SU-DHL-6 (cell line): ENCODE results near the gene SOX15.

Experiments
- H2AFZ ChIP-seq: fragments of 200-600 bp; sonication (generic); 2 replicates; pipeline ENCODE4 v1.6.1; 2014; ENCODE audit warnings: low read depth, mild to moderate bottlenecking, moderate library complexity, mixed read lengths, antibody characterized with exemption, low read length; ENCODE audit not compliant: severe bottlenecking
- H3F3A ChIP-seq: fragments of 200-600 bp; shearing (Covaris generic); 2 replicates; pipeline ENCODE4 v1.6.0; 2016; ENCODE audit warnings: antibody characterized with exemption, mild to moderate bottlenecking; ENCODE audit not compliant: insufficient read depth
- H3K27ac ChIP-seq: fragments of 200-600 bp; sonication (generic); 2 replicates; pipeline ENCODE4 v1.5.1; 2016; ENCODE audit warnings: low read depth, mild to moderate bottlenecking, low read length, moderate library complexity, mixed read lengths
- H3K27me3 ChIP-seq: fragments of 200-600 bp; sonication (generic), shearing (Covaris generic); 2 replicates; pipeline ENCODE4 v1.6.0; 2014; ENCODE audit warnings: mild to moderate bottlenecking, low read length
- H3K36me3 ChIP-seq: fragments of 200-600 bp; sonication (generic); 2 replicates; pipeline ENCODE4 v1.6.1; 2014; ENCODE audit warnings: mild to moderate bottlenecking, low read length, mixed read lengths
- H3K4me2 ChIP-seq: fragments of 300-600, 200-600 bp; shearing (Covaris generic), sonication (generic); 2 replicates; pipeline ENCODE4 v1.6.0; 2014; ENCODE audit warnings: low read length, low read depth, mild to moderate bottlenecking; ENCODE audit not compliant: poor library complexity, severe bottlenecking
- H3K4me3 ChIP-seq: fragments of 200-600 bp; sonication (generic); 2 replicates; pipeline ENCODE4 v1.5.1; 2014; ENCODE audit warnings: antibody characterized with exemption, low read length, mild to moderate bottlenecking, mixed read lengths; ENCODE audit not compliant: insufficient read depth, poor library complexity, severe bottlenecking
- H3K79me2 ChIP-seq: fragments of 200-600 bp; sonication (generic); 2 replicates; pipeline ENCODE4 v1.6.1; 2014; ENCODE audit warnings: mild to moderate bottlenecking, low read length, moderate library complexity; ENCODE audit not compliant: insufficient read depth
- H3K9ac ChIP-seq: fragments of 200-600 bp; sonication (generic); 2 replicates; pipeline ENCODE4 v1.7.0; 2014; ENCODE audit warnings: mild to moderate bottlenecking, low read length
- H3K9me2 ChIP-seq: fragments of 200-600 bp; sonication (generic); replicated peaks from 2 replicates; pipeline ENCODE4 v1.6.1; 2014; ENCODE audit warnings: low read length; ENCODE audit not compliant: insufficient read depth
- H3K9me3 ChIP-seq: fragments of 200-600 bp; sonication (generic); 2 replicates; pipeline ENCODE4 v1.6.1; 2014; ENCODE audit warnings: low read length, mixed read lengths; ENCODE audit not compliant: insufficient read depth
- H4K20me1 ChIP-seq: fragments of 200-600 bp; sonication (generic); 2 replicates; pipeline ENCODE4 v1.6.1; 2014; ENCODE audit warnings: low read depth, mild to moderate bottlenecking, antibody characterized with exemption, low read length, moderate library complexity, mixed read lengths
- CTCF ChIP-seq: fragments of 200-600 bp; sonication (generic); IDR thresholded peaks from one replicate; pipeline ENCODE4 v1.5.1; 2017; ENCODE audit warnings: antibody characterized with exemption, mild to moderate bottlenecking, low read length, moderate library complexity; ENCODE audit not compliant: insufficient read depth, poor library complexity, severe bottlenecking
- EZH2phosphoT487 ChIP-seq: fragments of 200-600 bp; sonication (generic), shearing (Covaris generic); conservative IDR thresholded peaks from 2 replicates; pipeline ENCODE4 v1.6.1; 2018; ENCODE audit warnings: mild to moderate bottlenecking, antibody characterized with exemption, low read length, moderate library complexity, mixed read lengths

The SOX15 gene

GRCh38 chr17:7577327-7578199, 12.3 kb downstream of the SOX15 start:
- TF ChIP-seq CTCF (no peak), EZH2phosphoT487 (no peak)
- Histone ChIP-seq H3K27me3 (no peaks in the 10 kb centered on the region), H3K36me3 (peaks cover 38% of the 10 kb centered on the region), H3K4me2 (no peak overlapping the region), H3K9me2 (no peaks in the 10 kb centered on the region), H3K79me2 (peaks cover 37% of the 10 kb centered on the region), H4K20me1 (peaks cover 32% of the 10 kb centered on the region), H3K4me3 (no peak overlapping the region), H3K9me3 (no peaks in the 10 kb centered on the region), H3K9ac (no peak overlapping the region), H2AFZ (no peak overlapping the region), H3F3A (peaks cover 84% of the 10 kb centered on the region), H3K27ac (no peak overlapping the region)

- Histone ChIP-seq H4K20me1 (peaks cover 32% of the 10 kb centered on the region), H3K9me2 (no peaks in the 10 kb centered on the region), H3K4me3 (no peak overlapping the region), H2AFZ (no peak overlapping the region), H3K4me2 (no peak overlapping the region), H3K9me3 (no peaks in the 10 kb centered on the region), H3K27ac (no peak overlapping the region), H3K79me2 (peaks cover 35% of the 10 kb centered on the region), H3K27me3 (no peaks in the 10 kb centered on the region), H3K9ac (no peak overlapping the region), H3K36me3 (peaks cover 38% of the 10 kb centered on the region), H3F3A (peaks cover 85% of the 10 kb centered on the region)
- no peak for TF ChIP-seq EZH2phosphoT487
- no peak for TF ChIP-seq CTCF
These were observed 13.4 kb downstream of the SOX15 start for GRCh38 chr17:7576432-7576937.

- no peak overlapping the region for H3K4me2 ChIP-seq
- H3K27ac ChIP-seq = no peak overlapping the region
- H3K9me3 ChIP-seq = no peaks in the 10 kb centered on the region
- H4K20me1 ChIP-seq = peaks cover 32% of the 10 kb centered on the region
- no peak overlapping the region for H2AFZ ChIP-seq
- H3K36me3 ChIP-seq = peaks cover 38% of the 10 kb centered on the region
- H3K27me3 ChIP-seq = no peaks in the 10 kb centered on the region
- H3F3A ChIP-seq = peaks cover 87% of the 10 kb centered on the region
- no peak overlapping the region; the same call in 1 of the 2 replicates for H3K9ac ChIP-seq
- H3K9me2 ChIP-seq = no peaks in the 10 kb centered on the region
- H3K4me3 ChIP-seq = no peak overlapping the region
- peaks cover 35% of the 10 kb centered on the region for H3K79me2 ChIP-seq
- TF ChIP-seq CTCF = no peak
- no peak for TF ChIP-seq EZH2phosphoT487
These were observed 13.9 kb downstream of the SOX15 start for GRCh38 chr17:7575959-7576358.
